ENCODE results near the gene ARHGDIG.
"Not testable (repeated sequence)": the region's sequence is repeated elsewhere in the genome, so short reads cannot be mapped to it uniquely, and the experiment has no call there.

The ARHGDIG gene

GRCh38 chr16:280552-280951 lies at the start of gene ARHGDIG:
Gene ARHGDIG, plus strand, starts transcription at chr16:280591. Its CDS starts 90 bp downstream, at chr16:280681.
- no peak for DNase-seq

GRCh38 chr16:230949-231348 lies 49.4 kb upstream of the ARHGDIG start:
- DNase-seq: no peak

GRCh38 chr16:234468-235305 lies 45.7 kb upstream of the ARHGDIG start, which contains the start of gene FAM234A:
Gene FAM234A, plus strand, starts transcription at chr16:234821. Its CDS starts 19,593 bp downstream, at chr16:254414.
- DNase-seq: peak; percentile 96

- peak; percentile 8 for DNase-seq
Measured at GRCh38 chr16:239948-240277, 40.5 kb upstream of the ARHGDIG start.

GRCh38 chr16:240559-240958 lies 39.8 kb upstream of the ARHGDIG start:
- DNase-seq: no peak

GRCh38 chr16:242281-242680 lies 38.1 kb upstream of the ARHGDIG start:
- DNase-seq: no peak

- DNase-seq: no peak
Measured at GRCh38 chr16:243348-243747, 37.0 kb upstream of the ARHGDIG start.

GRCh38 chr16:245105-245504 lies 35.3 kb upstream of the ARHGDIG start:
- DNase-seq: no peak

- no peak for DNase-seq
Measured at GRCh38 chr16:247027-247426, 33.4 kb upstream of the ARHGDIG start.

- no peak for DNase-seq
Measured at GRCh38 chr16:249431-249830, 31.0 kb upstream of the ARHGDIG start.

- DNase-seq: peak; percentile 58
Measured at GRCh38 chr16:252366-253337, 27.7 kb upstream of the ARHGDIG start.

GRCh38 chr16:253833-254232 lies 26.6 kb upstream of the ARHGDIG start:
- no peak for DNase-seq

GRCh38 chr16:254461-254860 lies 25.9 kb upstream of the ARHGDIG start:
- DNase-seq: no peak

- no peak for DNase-seq
Measured at GRCh38 chr16:255183-255582, 25.2 kb upstream of the ARHGDIG start.

GRCh38 chr16:258091-258490 lies 22.3 kb upstream of the ARHGDIG start:
- not testable (repeated sequence) for DNase-seq

- peak; percentile 77 for DNase-seq
Measured at GRCh38 chr16:259226-259625, 21.2 kb upstream of the ARHGDIG start.

- no peak for DNase-seq
Measured at GRCh38 chr16:259814-260253, 20.6 kb upstream of the ARHGDIG start.

GRCh38 chr16:260326-260725 lies 20.1 kb upstream of the ARHGDIG start:
- DNase-seq: no peak

GRCh38 chr16:261031-261691 lies 19.2 kb upstream of the ARHGDIG start:
- no peak for DNase-seq

- DNase-seq: no peak
Measured at GRCh38 chr16:262121-262745, 18.2 kb upstream of the ARHGDIG start.

GRCh38 chr16:263182-263774 lies 17.1 kb upstream of the ARHGDIG start:
- DNase-seq: no peak

- no peak for DNase-seq
Measured at GRCh38 chr16:263944-264343, 16.4 kb upstream of the ARHGDIG start.
